HG03135 (cell line): ENCODE measurements around the gene PALLD.
"Not testable (repeated sequence)": the region's sequence is repeated elsewhere in the genome, so short reads cannot be mapped to it uniquely, and the experiment has no call there.

Experiments
- ATAC-seq: cut with Tn5 transposase; IDR thresholded peaks from one replicate; pipeline ENCODE4 v1.9.1; 2021; ENCODE audit warnings: mild to moderate bottlenecking, moderate library complexity; ENCODE audit not compliant: unreplicated experiment

PALLD gene

DNA sequence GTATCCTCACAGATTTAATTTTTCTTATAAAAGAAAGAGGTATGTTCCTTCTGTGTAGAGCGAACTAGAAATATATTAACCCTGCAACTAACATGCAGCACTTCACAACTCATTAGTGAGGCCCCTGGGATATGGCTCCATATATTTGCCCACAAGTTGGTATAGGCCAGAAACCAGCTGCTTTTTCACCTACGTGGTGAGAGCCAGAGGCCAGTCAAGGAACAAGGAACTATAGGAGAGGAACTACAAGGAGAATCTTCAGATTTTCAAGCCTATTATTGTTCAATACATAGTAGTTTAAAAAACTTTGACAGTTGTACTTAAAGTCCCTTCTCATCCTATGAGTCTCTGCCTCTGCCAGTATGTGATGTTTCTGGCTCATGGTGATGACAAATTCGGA is 307.3 kb downstream of the PALLD start:
- ATAC-seq: no peak

DNA sequence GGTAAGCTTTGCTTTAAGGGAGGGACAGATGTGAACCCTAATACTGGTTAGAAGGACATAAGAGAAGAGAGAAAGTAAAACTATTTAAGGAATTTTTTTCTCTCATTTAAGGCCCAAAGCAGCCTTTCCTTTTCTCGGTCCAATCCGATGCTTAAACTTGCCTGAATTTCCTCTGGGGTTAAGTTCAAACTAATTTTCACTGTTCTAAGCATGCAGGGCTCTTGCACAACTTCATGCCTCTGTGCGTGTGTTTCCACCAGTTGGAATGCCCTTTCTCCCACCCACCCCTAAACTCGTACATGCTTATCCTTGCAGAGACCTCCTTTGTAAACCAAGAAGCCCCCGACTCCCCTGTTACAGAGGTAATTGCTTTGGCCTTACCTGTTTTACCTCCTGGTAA is 308.5 kb downstream of the PALLD start:
- no peak for ATAC-seq

DNA sequence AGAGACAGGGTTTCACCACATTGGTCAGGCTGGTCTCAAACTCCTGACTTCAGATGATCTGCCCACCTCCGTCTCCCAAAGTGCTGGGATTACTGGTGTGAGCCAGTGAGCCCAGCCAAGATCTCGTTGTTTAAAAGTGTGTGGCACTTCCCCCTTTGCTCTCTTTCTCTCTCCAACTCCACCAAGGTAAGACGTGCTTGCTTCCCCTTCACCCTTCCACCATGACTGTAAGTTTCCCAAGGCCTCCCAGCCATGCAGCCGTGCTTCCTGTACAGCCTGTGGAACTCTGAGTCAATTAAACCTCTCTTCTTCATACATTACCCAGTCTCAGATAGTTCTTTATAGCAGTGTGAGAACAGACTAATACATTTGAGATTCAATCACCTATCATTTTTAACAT is 309.4 kb downstream of the PALLD start:
- ATAC-seq: not testable (repeated sequence)

DNA sequence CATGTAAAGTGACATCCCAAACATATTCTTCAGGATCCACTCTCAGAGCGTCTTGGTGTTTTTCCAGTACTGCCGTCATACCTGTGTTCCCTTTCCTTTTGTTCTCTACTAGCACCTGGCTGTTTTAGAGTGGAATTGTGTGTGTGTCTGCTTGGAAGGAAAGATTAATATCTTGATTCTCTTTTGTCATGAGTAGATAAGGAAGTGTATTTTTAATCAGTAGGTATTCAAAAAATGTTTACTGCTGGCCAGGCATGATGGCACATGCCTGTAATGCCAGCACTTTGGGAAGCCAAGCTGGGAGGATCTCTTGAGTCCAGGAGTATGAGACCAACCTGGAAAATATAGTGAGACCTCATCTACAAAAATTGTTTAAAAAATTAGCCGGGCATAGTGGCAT is 314.4 kb downstream of the PALLD start:
- ATAC-seq: no peak

DNA sequence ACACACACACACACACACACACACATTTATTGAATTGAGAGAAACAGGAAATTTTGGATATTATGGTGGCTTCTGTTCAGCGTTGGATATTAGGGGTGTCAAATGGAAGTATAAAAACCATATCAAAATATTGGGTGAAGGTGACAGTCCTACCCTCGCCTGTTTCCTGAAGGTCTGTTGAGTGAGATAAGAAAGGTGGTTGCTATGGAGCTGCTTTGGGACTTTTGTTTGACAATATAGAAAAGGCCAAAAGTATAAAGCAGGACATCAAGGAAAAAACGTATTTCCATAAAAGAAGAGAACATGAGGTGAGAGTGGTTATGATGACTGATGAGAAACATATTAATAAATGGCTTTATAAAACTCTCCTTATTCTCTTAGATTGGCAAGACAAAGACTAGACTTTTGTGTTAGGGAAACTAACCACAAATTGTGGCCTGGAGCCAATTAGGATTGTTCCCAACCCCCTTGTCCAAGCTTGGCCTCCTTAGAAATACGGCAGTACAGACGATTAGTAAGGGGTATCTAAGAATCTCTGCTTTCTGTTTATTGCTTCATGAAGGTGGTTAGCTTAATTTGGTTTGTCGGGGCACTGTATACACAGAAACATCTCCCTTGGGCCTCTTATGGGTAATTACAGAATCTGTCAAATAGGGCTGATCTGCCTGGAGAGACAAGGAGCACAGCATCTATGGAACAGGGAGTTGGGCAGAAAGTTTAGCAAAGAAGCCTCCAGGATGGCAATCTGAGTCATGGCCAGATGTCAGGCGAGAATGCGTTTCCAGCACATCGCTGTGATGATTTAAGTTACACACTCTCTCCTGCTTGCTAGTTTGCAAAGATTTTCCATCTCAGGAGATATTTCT is 315.2 kb downstream of the PALLD start:
- no peak for ATAC-seq

DNA sequence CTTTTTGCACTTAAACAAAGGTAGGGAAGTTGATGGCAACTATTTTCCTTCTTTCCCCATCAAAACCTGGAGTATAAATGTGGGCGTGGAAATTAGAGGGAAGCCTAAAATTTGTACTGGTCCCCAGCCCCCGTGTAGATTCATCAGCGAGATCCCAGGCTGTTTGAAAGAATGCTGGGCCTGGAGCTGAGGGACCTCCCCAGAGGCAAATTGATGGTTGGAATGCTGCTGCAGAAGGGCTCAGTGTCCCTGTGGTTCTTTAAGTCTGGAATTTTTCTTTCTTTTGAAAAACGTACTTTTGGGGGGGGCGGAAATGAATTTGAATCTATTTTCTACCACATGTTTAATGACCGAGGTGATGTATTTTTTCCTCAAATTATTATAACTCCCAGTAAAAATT is 316.0 kb downstream of the PALLD start:
- ATAC-seq: no peak

DNA sequence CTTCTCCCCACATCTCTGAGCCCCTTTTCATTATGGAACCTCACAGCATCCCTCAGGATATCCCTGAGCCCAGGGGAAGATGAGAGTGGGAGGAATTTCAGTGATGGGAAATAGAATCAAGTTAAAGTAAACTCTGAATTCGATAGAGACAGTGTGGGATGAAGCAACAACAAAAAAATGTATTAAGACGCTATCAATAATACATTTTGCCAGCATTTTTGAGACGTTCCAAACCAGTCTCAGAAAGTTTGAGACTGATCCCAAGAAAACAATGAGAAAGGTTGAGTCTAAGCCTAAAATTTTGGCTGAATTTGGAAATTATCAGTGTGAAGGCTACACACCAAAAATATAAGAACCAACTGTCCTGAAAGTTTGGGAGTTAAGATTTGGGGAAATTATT is 317.0 kb downstream of the PALLD start:
- no peak for ATAC-seq

DNA sequence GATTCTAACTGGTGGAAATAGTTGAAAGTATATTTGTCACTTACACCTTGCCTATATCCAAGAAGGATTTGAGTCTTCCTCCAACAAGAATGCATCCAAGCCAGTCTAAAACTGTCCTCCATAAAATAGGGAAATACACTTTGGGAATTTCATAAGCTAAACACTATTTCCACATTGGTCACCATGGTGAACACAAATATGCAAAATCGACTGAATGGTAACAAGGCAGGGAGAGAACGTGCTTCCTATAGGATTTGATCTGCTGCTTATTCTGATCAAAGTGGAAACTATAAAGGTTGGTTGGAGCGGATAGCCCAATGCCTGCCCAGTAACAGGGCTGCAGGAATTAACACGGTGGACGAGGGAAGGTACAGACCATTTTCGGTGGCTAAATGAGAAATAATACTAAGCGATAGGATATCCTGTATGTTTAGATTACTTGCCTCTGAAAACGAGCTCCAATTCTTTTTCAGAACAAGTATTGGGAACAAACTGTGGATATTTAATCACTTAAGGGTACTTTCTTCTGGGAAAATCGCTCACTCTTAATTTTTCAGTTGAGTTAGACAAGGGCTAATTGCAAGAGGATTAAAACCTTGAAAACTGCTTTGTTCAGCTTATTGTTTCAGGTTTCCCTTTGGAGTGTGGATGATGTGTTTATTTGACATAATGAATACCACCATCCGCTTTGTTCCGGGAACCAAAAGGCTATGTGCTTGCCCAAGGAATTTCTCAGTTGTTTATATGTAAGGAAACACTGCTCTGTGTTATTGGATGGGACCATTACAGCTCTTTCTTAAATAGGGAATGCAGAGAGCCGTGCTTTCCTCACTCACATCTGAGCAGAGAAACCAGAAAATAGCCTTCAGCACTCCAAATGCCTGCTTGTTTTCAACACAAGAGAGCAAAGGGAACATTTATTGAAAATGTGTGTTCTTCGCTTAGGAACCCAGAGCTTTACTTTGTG is 318.8 kb downstream of the PALLD start:
- ATAC-seq: no peak

DNA sequence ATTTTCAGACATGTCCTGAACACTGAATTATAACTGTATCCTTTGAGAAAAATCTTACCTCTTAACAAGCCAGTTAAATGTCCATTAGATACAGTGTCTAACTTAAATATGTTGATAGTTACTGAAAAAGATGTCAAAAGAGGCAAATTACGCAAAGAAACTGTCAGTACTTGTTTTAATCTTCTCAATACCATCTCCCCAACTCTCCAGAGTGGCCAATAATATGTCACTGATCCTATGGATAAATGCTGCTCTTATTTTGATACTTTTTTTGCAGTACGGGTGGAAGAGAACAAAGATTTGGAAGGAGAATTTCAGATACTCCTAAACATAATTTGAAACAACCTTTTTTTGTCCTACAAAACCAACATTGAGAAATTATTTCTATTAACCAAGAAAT is 320.5 kb downstream of the PALLD start:
- ATAC-seq: no peak

DNA sequence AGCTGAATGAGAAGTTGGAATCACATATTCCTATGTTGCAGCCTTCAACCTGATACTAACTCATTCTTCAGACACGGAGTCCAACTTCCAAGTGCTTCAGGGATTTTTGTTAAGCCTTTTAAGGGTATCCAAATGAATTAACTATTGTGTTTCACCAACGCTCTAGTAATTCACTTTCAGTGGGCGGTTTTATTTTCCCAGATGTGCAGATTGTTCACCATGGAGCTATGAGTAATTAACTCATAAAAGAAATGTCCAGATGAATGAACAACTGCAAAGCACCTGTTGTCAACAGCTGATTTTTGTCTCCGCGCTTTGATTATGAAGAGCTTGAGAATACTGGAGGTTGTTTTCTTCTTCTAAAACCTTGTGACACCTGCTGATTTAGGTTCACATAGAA is 325.6 kb downstream of the PALLD start:
- ATAC-seq: no peak

DNA sequence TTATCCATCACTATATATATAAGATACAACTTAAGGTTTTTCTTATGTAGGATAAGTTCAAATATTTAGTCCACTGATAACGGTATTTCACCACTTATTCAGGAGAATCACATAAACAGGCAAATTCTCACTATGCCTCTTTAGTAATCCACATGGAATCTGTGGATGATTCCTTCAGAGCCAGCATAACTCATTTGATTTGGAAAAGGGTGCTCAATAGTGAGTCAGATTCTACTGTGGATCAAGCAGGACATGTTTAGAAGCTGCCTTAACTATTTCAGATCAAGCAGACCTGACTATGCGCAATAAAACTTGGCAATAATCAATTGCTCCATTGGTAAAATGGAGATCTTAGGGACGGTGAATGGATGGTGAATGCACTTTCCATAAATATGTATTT is 329.1 kb downstream of the PALLD start:
- no peak for ATAC-seq

DNA sequence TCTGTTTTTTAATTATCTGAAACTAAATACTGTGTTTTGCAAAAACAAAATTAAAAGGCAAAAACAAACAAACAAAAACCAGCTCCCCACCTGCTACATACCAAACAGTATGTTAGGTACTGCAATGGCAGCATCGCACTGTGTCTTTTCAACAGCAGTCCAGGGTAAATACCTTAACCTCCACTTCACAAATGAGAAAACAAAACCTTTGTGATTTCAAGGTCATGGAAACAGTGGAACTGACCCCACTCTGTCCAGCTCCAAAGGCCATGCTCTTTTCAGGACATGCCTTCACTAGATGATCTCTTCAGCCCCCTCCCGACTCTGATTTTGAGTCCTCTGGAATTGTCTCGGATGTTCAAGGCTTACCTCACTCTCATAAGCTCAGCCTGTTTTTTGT is 329.8 kb downstream of the PALLD start:
- no peak for ATAC-seq

DNA sequence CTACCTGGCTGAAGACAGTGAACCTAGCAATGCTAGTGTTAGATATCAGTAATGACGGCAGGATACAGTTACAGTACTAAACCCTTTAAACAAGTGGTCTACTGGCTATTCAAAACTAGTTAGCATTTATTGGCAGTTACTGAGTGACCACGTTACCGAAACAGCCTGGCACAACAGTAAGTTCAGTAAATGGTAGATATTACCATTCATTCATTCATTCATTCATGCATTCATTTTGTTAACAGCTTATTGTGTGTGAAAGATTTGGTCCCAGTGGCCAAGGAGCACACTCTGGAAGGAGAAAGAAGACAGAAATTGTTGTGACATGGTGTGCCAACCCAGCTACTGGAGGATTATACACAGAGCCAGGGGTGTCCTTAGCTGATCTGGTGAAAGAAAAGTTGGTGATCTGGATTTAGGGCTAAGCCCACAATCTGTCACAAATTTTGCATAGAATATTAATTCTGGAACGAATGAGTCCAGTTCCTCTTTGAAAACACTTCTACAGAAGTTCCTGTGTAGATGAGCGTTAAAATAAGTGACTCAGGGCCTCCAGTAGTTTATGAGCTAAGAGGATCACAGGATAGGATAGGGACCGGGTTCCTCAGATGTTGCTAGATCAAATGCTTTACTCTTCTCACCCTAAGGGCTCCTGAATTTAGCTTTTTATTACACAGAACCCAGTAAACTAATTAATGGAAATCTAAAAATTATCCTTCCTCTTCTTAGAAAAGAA is 334.1 kb downstream of the PALLD start:
- ATAC-seq: no peak

DNA sequence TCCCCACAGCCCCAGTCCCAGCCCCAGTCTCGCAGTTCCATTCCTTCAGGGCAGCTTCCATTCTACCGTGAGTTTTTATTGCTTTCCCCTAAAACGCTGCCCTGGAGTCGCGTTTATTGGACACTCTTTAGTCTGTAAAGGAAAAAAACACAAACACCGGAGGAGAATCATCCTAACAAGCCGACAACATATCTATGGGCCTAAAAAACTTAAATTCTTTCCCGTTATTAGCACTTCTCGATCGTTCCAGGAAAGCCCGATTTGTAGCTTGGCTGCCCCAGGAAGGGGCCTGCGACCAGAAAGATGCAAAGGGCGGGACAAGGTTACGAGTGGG is 334.7 kb downstream of the PALLD start:
- no peak for ATAC-seq

DNA sequence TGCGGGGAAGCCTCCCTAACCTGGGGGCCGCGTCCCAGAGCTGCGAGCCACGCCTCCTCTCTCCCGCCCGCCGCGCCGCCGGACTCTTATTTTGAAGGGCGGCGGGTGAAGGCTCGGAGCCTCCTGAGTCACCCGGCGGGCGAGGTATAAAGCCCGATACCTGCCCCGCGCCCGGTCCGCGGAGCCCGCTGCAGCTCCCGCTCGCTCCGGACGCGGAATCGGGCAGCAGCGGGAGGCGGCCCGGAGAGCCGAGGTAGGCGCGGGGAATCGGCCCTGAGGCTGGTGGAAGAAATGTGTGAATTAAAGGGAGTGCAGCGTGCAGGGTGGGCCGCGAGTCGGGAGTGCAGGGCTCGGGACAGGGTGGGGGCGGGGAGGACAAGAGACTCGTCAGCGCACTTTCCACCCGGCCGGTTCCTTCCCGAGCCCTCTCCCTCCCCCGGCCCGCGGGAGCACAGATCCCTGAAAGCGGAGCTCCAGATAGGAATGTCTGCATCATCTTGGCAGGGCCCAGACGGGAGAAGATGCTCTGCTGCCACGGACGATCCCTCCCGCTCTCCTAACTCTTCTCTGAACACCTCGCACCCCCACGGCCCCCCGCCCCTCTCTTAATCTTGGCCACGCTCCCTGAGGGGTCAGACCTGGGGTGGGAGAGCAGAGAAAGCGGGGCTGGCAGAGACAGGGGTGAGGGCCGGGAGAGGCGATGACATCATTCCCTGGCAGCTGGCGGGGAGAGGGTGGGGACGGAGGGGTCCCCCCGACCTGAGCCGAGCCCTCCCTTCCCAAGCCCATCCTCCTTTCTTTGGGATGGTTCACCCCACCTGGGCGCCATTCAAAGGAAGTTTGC is 335.3 kb downstream of the PALLD start:
- ATAC-seq: peak; percentile 94

DNA sequence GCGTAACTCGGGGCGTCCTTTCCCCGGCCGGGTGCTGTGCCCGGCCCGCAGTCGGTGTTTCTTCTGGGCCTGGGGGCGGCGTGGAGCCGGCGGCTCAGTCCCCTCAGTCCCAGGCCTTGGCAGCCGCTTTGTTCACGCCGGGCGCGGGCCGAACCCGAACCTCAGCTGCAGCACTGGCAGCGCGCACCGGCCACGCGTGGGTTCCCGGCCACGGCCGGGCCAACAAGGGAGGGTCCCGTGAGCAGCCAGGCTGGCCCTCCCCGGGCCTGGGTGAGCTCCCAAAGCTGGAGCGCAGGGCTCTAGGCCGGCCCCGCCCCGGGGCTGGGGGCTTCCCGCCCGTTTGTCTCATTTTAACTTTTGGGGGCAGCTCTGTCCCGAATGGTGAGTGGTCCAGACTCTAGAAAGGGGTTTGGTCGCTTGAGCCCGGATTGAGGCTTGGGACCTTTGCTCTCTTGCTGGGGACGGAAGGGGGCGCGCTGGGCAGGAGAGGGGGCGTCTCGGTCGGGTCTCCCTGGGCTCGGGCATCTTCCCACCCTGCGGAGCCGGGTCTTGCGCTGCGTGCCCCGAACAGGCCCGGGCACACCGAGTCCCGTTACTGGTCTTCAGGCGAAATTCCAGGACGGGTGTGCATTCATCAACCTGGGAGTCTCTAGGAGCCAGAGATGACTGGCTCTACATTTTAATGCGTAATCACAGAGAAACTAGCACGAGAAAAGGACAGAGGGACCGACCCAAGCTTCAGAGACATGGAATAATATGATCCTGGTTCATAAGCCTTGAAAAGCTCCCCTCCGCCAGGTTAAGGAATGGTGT is 336.1 kb downstream of the PALLD start:
- no peak for ATAC-seq

DNA sequence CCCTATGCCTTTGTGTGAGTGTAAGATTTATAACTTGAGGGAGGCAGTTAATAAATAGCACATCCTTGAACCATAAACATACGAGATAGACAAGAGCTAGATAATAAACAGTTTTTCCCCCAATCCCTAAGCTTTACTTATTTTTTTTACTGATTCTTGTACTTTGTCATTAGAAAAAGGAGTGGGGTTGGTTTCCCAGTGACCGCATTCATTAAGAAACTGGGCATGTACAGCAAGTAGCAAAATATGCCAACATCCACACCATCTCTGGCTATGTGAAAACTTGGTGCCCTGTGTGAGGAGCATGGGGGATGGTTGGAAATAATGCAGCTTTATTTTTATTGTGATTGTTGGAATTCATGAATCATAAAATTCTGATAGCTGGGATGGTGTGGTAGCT is 337.0 kb downstream of the PALLD start:
- no peak for ATAC-seq

DNA sequence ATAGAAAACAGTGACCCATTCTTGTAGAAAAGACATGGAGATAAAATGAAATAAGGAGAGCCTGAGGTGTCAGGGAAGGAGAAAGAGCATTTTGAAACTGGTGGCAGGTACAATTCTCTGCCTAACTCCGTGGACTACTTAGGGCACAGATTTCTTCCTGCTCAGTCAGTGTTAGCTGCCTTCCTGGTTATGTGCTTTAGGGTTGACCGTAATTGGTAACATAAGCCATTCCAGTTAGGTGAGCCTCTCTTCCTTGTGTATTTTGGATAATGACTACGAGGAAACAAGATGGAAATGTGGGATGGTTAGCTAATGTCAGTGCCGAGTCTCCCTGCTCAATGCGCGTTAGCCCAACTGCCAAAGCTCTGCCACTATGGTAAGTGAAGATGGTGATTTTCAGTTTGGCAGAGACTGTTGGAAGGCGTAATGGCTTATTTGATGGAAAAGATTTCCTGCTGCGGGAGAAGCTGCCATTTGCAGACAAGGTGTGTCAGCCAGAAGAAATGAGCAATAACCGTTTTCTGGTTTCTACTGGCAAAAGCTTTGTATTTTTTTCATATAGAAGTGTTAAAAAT is 339.1 kb downstream of the PALLD start:
- no peak for ATAC-seq

DNA sequence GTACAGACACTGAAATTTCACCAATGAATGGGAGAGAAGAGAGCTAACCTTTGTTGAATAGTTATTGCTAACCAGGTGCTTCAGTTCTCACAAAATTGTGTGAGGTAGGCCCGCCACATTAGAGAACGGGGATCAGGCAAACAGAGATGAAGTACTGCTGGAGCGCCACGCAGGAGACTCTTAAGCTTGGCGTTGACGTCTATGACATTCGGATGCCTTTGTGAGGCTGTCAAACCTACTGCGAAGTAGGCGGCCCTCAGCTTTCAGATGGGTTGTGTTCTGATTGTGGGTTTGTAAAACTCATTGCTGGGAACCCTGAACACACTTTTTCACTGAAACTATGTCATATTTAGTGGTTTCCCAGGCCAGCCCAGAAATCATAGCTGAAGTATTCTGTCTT is 339.6 kb downstream of the PALLD start:
- ATAC-seq: no peak
